K562 (cell line): ENCODE measurements around the gene IFT52. TPM values are rescaled to one million over a fixed set of nuclear protein-coding genes. Genes with fewer than 3 reads are reported as not detected.

ENCODE experiments used
- CEBPZ ChIP-seq: fragments of 150-350 bp; IDR thresholded peaks from 2 replicates; pipeline ENCODE4 v1.6.1; 2014; ENCODE audit warnings: low read depth, mild to moderate bottlenecking, low read length, borderline replicate concordance
- DPF2 ChIP-seq: fragments of 450-650 bp; IDR thresholded peaks from 2 replicates; pipeline ENCODE4 v1.6.1; 2016
- FOXO4 ChIP-seq: fragments of 450-650 bp; formaldehyde crosslinking; IDR thresholded peaks from 2 replicates; pipeline ENCODE4 v1.4.0; 2020; ENCODE audit warnings: mild to moderate bottlenecking, moderate library complexity
- FOXP4 ChIP-seq: sonication (generic); formaldehyde crosslinking; IDR thresholded peaks from 2 replicates; pipeline ENCODE4 v1.8.0; 2022; ENCODE audit warnings: mild to moderate bottlenecking, missing genetic modification reagents, borderline replicate concordance
- GABPA ChIP-seq: fragments of 200-800 bp; sonication (Bioruptor generic); conservative IDR thresholded peaks from 2 replicates; pipeline ENCODE4 v1.6.1; 2016; ENCODE audit warnings: low read depth, missing genetic modification characterization, missing compliant biosample characterization
- HNRNPUL1 ChIP-seq: fragments of 200-400 bp; formaldehyde crosslinking; IDR thresholded peaks from 2 replicates; pipeline ENCODE4 v1.6.1; 2017; ENCODE audit warnings: low read length
- MCM7 ChIP-seq, 2 experiments: fragments of 450-650 bp; IDR thresholded peaks; 2 replicates each; pipeline ENCODE4 v1.6.1; 2016 to 2018
- NFIX ChIP-seq: fragments of 250-450 bp; sonication (Bioruptor Pico); IDR thresholded peaks from 2 replicates; pipeline ENCODE4 v1.4.0; 2020; ENCODE audit warnings: low read depth, mild to moderate bottlenecking, moderate library complexity
- PHF20 ChIP-seq: fragments of 450-650 bp; IDR thresholded peaks from 2 replicates; pipeline ENCODE4 v1.6.1; 2018; ENCODE audit not compliant: partially characterized antibody
- PRMT5 ChIP-seq: sonication (generic); formaldehyde crosslinking; IDR thresholded peaks from 2 replicates; pipeline ENCODE4 v1.5.0; 2020; ENCODE audit warnings: missing genetic modification reagents
- RNF219 ChIP-seq: fragments of 250-450 bp; sonication (Bioruptor Pico); IDR thresholded peaks from 2 replicates; pipeline ENCODE4 v1.5.0; 2022; ENCODE audit warnings: mild to moderate bottlenecking
- SMARCA4 ChIP-seq: fragments of 450-650 bp; IDR thresholded peaks from 2 replicates; pipeline ENCODE4 v1.6.1; 2016
- YY1 ChIP-seq, 3 experiments: IDR thresholded peaks; 2 replicates each; pipeline ENCODE4 v1.6.1; 2011; ENCODE audit warnings: low read length in 2 of 3, mild to moderate bottlenecking in 2 of 3, moderate library complexity in 2 of 3, borderline replicate concordance in 1 of 3, control low read depth in 1 of 3, low read depth in 1 of 3; ENCODE audit not compliant: insufficient read depth in 3 of 3, insufficient replicate concordance in 2 of 3, control insufficient read depth in 1 of 3, insufficient read length in 1 of 3; ENCODE audit errors: extremely low read depth in 1 of 3
- ZKSCAN8 ChIP-seq: fragments of 200-800 bp; sonication (Bioruptor generic); IDR thresholded peaks from 2 replicates; pipeline ENCODE4 v1.6.1; 2016; ENCODE audit warnings: missing genetic modification characterization, missing compliant biosample characterization
- ZNF239 ChIP-seq: fragments of 250-450 bp; sonication (Bioruptor Pico); IDR thresholded peaks from 2 replicates; pipeline ENCODE4 v1.4.0; 2020; ENCODE audit warnings: mild to moderate bottlenecking
- ZNF551 ChIP-seq: fragments of 250-450 bp; sonication (Bioruptor Pico); IDR thresholded peaks from 2 replicates; pipeline ENCODE4 v1.5.0; 2021; ENCODE audit warnings: mild to moderate bottlenecking, moderate library complexity
- ZNF766 ChIP-seq: fragments of 200-800 bp; sonication (Bioruptor generic); conservative IDR thresholded peaks from 2 replicates; pipeline ENCODE4 v1.6.1; 2016; ENCODE audit warnings: missing genetic modification characterization, missing compliant biosample characterization
- polyA plus RNA-seq, 8 experiments: library from polyadenylated mRNA; depleted of rRNA in 4 of 8; stranded (reverse) in 5 of 8; unstranded in 3 of 8; fragments of >200 nt; fragmentation: Nextera tagmentation in 2 of 8; fragmentation: Illumina TruSeq in 1 of 8; extraction: Ambion mirVana in 2 of 8; extraction: Trizol in 1 of 8; gene quantifications; 2 replicates each; pipeline versions ENCODE4 v1.2.1 to v1.2.3, GENCODE V29; 2011 to 2014; ENCODE audit warnings: inconsistent platforms in 1 of 8, missing spikeins in 1 of 8
- total RNA-seq, 7 experiments: library from RNA; depleted of rRNA in 6 of 7; stranded (reverse); fragments of >200 nt in 6 of 7; fragmentation: Illumina TruSeq in 2 of 7; extraction: Trizol in 2 of 7; gene quantifications; 2 replicates each; pipeline versions ENCODE4 v1.2.1 to v1.2.3, GENCODE V29; 2011 to 2021; ENCODE audit warnings: low replicate concordance in 1 of 7

The IFT52 gene
- total and polyA plus RNA-seq, 9 of the 15 experiments (the other 6 are each of a cell fraction or from before 2014, with no cell fraction given), result 11.0 to 31.4 (median 20.4) TPM

GRCh38 chr20:43579861-43580793 lies 10.6 kb upstream of the IFT52 start (continued):
- TF ChIP-seq RNF219 (no peak), HNRNPUL1 (no peak), CEBPZ (no peak), NFIX (CRISPR knock-in tag) (no peak), FOXO4 (no peak), GABPA (peak; percentile 44), PHF20 (no peak), ZNF239 (CRISPR knock-in tag) (no peak), ZKSCAN8 (CRISPR knock-in tag) (no peak), FOXP4 (no peak), DPF2 (no peak; the same call in 1 of the 2 replicates), PRMT5 (CRISPR knock-in tag) (no peak), ZNF766 (CRISPR knock-in tag) (0 out of 2 replicates have a peak, but pooled peaks have one; percentile 23), MCM7 (IDR thresholded peaks at IDR 0.05) (no peak), YY1 (IDR thresholded peaks at IDR 0.05; ENCODE audit: borderline replicate concordance in 1 of 3, control insufficient read depth in 1 of 3, extremely low read depth in 1 of 3, insufficient read depth in 3 of 3, insufficient read length in 1 of 3, insufficient replicate concordance in 2 of 3, low read depth in 1 of 3, low read length in 2 of 3) (peak in 1 of 3 experiments; percentile 14), SMARCA4 (peak; percentile 43; the same call in 1 of the 2 replicates), ZNF551 (CRISPR knock-in tag) (no peak)
